NCI-H2196 treated with DMSO at 0.1 percent for 48 hours (cell line): ENCODE measurements around the gene HPDL.

ENCODE experiments used
- DNase-seq: peaks from one replicate; lab custom pipeline; 2025; ENCODE audit not compliant: unreplicated experiment; lab: John Stamatoyannopoulos, UW

HPDL gene

GRCh38 chr1:45322486-45323040 lies 4.1 kb upstream of the HPDL start:
- DNase-seq, result no peak

- DNase-seq, result no peak
Measured at GRCh38 chr1:45325851-45326506, 716 bp upstream of the HPDL start.

- no peak for DNase-seq
Measured at GRCh38 chr1:45327644-45328515, 1.2 kb downstream of the HPDL start.

GRCh38 chr1:45328680-45329079 lies 2.0 kb downstream of the HPDL start:
- DNase-seq, result no peak

- no peak for DNase-seq
Measured at GRCh38 chr1:45329445-45329844, 2.8 kb downstream of the HPDL start.

GRCh38 chr1:45331436-45332345 lies 5.0 kb downstream of the HPDL start:
- DNase-seq, result no peak

GRCh38 chr1:45332346-45332720 lies 5.6 kb downstream of the HPDL start:
- no peak for DNase-seq

GRCh38 chr1:45334308-45335245 lies 7.9 kb downstream of the HPDL start:
- DNase-seq, result no peak

GRCh38 chr1:45335855-45336324 lies 9.2 kb downstream of the HPDL start:
- DNase-seq, result no peak

GRCh38 chr1:45337630-45338325 lies 11.1 kb downstream of the HPDL start:
- DNase-seq, result no peak

- DNase-seq, result peak; percentile 93
Measured at GRCh38 chr1:45339789-45340558, 13.3 kb downstream of the HPDL start, which contains the start of the genes MUTYH and TOE1. MUTYH (minus strand) TSS chr1:45340440; CDS start chr1:45334505, 5,935 bp downstream. TOE1 (plus strand) TSS chr1:45340170; CDS start chr1:45340253, 83 bp downstream.

GRCh38 chr1:45340816-45341466 lies 14.2 kb downstream of the HPDL start:
- DNase-seq, result no peak

GRCh38 chr1:45344499-45344898 lies 17.8 kb downstream of the HPDL start:
- DNase-seq, result no peak

- DNase-seq, result no peak
Measured at GRCh38 chr1:45345014-45345413, 18.3 kb downstream of the HPDL start.

- DNase-seq, result no peak
Measured at GRCh38 chr1:45346473-45346872, 19.8 kb downstream of the HPDL start.

- no peak for DNase-seq
Measured at GRCh38 chr1:45348020-45348419, 21.3 kb downstream of the HPDL start.

- no peak for DNase-seq
Measured at GRCh38 chr1:45348609-45348965, 21.9 kb downstream of the HPDL start.
